HepG2 (cell line): ENCODE measurements around the gene ANKRD7. TPM values are rescaled to one million over a fixed set of nuclear protein-coding genes. Genes with fewer than 3 reads are reported as not detected.

ENCODE experiments used
- DPF2 ChIP-seq: sonication (generic); formaldehyde crosslinking; IDR thresholded peaks from 2 replicates; pipeline ENCODE4 v1.4.0; 2020; ENCODE audit warnings: mild to moderate bottlenecking, low read depth, missing genetic modification reagents, borderline replicate concordance
- IRF2 ChIP-seq: IDR thresholded peaks from 2 replicates; pipeline ENCODE4 v1.6.1; 2018; ENCODE audit warnings: missing genetic modification reagents, missing compliant biosample characterization
- KDM4B ChIP-seq: sonication (generic); formaldehyde crosslinking; IDR thresholded peaks from 2 replicates; pipeline ENCODE4 v1.4.0; 2020; ENCODE audit warnings: missing genetic modification reagents
- KLF16 ChIP-seq, 2 experiments: sonication (generic) in 1 of 2; formaldehyde crosslinking in 1 of 2; IDR thresholded peaks; 2 replicates each; pipeline versions ENCODE4 v1.6.1 to v1.8.0; 2016 to 2023; ENCODE audit warnings: missing genetic modification reagents in 2 of 2, missing compliant biosample characterization in 1 of 2
- MED1 ChIP-seq: sonication (generic); formaldehyde crosslinking; IDR thresholded peaks from 2 replicates; pipeline ENCODE4 v1.4.0; 2020; ENCODE audit warnings: missing genetic modification reagents
- NR1H2 ChIP-seq: sonication (generic); formaldehyde crosslinking; IDR thresholded peaks from 2 replicates; pipeline ENCODE4 v1.8.1; 2022; ENCODE audit warnings: low read depth, missing genetic modification reagents, borderline replicate concordance
- ONECUT2 ChIP-seq: sonication (generic); formaldehyde crosslinking; IDR thresholded peaks from 2 replicates; pipeline ENCODE4 v1.4.0; 2020; ENCODE audit warnings: missing genetic modification reagents
- SMAD1 ChIP-seq: sonication (generic); formaldehyde crosslinking; IDR thresholded peaks from 2 replicates; pipeline ENCODE4 v1.4.0; 2020; ENCODE audit warnings: missing genetic modification reagents, low read depth, mild to moderate bottlenecking, borderline replicate concordance
- ZNF337 ChIP-seq: sonication (generic); formaldehyde crosslinking; IDR thresholded peaks from 2 replicates; pipeline ENCODE4 v1.5.1; 2020; ENCODE audit warnings: missing genetic modification reagents, low read depth, mild to moderate bottlenecking, borderline replicate concordance
- polyA plus RNA-seq, 8 experiments: library from polyadenylated mRNA; depleted of rRNA in 3 of 8; stranded (reverse) in 7 of 8; unstranded in 1 of 8; fragments of >200 nt; fragmentation: Illumina TruSeq in 4 of 8; extraction: Trizol in 4 of 8; gene quantifications; 2 replicates each; pipeline versions ENCODE4 v1.2.1 to v1.2.3, GENCODE V29; 2011 to 2016; ENCODE audit warnings: low read depth in 4 of 8, missing spikeins in 1 of 8, mixed read lengths in 1 of 8; ENCODE audit not compliant: insufficient read depth in 1 of 8
- total RNA-seq, 5 experiments: library from RNA; depleted of rRNA; stranded (reverse); fragments of >200 nt; fragmentation: Illumina TruSeq; extraction: Trizol; gene quantifications; 2 replicates each; pipeline ENCODE4 v1.2.3, GENCODE V29; 2016; ENCODE audit warnings: low read depth in 1 of 5
- TF ChIP-seq, protein P1 (sequence below): sonication (generic); formaldehyde crosslinking; IDR thresholded peaks from 2 replicates; pipeline ENCODE4 v1.4.0; 2020; ENCODE audit warnings: missing genetic modification reagents, borderline replicate concordance
- TF ChIP-seq, protein P2 (sequence below): sonication (generic); formaldehyde crosslinking; IDR thresholded peaks from 2 replicates; pipeline ENCODE4 v1.5.1; 2020; ENCODE audit warnings: mild to moderate bottlenecking, missing genetic modification reagents, moderate library complexity

The ANKRD7 gene
- total and polyA plus RNA-seq, 2 of the 13 experiments (the other 11 are each of a cell fraction or from before 2014, with no cell fraction given) = not detected

- TF ChIP-seq, protein P1, sequence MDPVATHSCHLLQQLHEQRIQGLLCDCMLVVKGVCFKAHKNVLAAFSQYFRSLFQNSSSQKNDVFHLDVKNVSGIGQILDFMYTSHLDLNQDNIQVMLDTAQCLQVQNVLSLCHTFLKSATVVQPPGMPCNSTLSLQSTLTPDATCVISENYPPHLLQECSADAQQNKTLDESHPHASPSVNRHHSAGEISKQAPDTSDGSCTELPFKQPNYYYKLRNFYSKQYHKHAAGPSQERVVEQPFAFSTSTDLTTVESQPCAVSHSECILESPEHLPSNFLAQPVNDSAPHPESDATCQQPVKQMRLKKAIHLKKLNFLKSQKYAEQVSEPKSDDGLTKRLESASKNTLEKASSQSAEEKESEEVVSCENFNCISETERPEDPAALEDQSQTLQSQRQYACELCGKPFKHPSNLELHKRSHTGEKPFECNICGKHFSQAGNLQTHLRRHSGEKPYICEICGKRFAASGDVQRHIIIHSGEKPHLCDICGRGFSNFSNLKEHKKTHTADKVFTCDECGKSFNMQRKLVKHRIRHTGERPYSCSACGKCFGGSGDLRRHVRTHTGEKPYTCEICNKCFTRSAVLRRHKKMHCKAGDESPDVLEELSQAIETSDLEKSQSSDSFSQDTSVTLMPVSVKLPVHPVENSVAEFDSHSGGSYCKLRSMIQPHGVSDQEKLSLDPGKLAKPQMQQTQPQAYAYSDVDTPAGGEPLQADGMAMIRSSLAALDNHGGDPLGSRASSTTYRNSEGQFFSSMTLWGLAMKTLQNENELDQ (CRISPR knock-in tag) = 0 out of 2 replicates have a peak, but pooled peaks have one; percentile 39
- TF ChIP-seq DPF2 (CRISPR knock-in tag) = no peak
- no peak; the same call in 1 of the 2 replicates for TF ChIP-seq KDM4B (CRISPR knock-in tag)
- peak; percentile 77 for TF ChIP-seq IRF2 (CRISPR knock-in tag)
- TF ChIP-seq ONECUT2 (CRISPR knock-in tag) = no peak
- peak in 1 of 2 experiments; percentile 92; a peak in 2 of 4 replicates for TF ChIP-seq KLF16 (CRISPR knock-in tag; IDR thresholded peaks at IDR 0.05)
- TF ChIP-seq MED1 (CRISPR knock-in tag) = peak; percentile 53; the same call in 1 of the 2 replicates
- TF ChIP-seq ZNF337 (CRISPR knock-in tag) = 0 out of 2 replicates have a peak, but pooled peaks have one; percentile 79
- no peak for TF ChIP-seq SMAD1 (CRISPR knock-in tag)
- no peak for TF ChIP-seq NR1H2
- TF ChIP-seq, protein P2, sequence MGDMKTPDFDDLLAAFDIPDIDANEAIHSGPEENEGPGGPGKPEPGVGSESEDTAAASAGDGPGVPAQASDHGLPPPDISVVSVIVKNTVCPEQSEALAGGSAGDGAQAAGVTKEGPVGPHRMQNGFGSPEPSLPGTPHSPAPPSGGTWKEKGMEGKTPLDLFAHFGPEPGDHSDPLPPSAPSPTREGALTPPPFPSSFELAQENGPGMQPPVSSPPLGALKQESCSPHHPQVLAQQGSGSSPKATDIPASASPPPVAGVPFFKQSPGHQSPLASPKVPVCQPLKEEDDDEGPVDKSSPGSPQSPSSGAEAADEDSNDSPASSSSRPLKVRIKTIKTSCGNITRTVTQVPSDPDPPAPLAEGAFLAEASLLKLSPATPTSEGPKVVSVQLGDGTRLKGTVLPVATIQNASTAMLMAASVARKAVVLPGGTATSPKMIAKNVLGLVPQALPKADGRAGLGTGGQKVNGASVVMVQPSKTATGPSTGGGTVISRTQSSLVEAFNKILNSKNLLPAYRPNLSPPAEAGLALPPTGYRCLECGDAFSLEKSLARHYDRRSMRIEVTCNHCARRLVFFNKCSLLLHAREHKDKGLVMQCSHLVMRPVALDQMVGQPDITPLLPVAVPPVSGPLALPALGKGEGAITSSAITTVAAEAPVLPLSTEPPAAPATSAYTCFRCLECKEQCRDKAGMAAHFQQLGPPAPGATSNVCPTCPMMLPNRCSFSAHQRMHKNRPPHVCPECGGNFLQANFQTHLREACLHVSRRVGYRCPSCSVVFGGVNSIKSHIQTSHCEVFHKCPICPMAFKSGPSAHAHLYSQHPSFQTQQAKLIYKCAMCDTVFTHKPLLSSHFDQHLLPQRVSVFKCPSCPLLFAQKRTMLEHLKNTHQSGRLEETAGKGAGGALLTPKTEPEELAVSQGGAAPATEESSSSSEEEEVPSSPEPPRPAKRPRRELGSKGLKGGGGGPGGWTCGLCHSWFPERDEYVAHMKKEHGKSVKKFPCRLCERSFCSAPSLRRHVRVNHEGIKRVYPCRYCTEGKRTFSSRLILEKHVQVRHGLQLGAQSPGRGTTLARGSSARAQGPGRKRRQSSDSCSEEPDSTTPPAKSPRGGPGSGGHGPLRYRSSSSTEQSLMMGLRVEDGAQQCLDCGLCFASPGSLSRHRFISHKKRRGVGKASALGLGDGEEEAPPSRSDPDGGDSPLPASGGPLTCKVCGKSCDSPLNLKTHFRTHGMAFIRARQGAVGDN (CRISPR knock-in tag) = peak; percentile 88
Observed at GRCh38 chr7:118183786-118184564, 40.5 kb upstream of the ANKRD7 start, which contains the start of gene LSM8 (continued).
